GM18868 (cell line): ENCODE results near the gene ECM2.

Experiments
- ATAC-seq: cut with Tn5 transposase; IDR thresholded peaks from one replicate; pipeline ENCODE4 v1.9.1; 2021; ENCODE audit warnings: mild to moderate bottlenecking, moderate library complexity; ENCODE audit not compliant: unreplicated experiment

The ECM2 gene

GRCh38 chr9:92527832-92528521, 7.8 kb downstream of the ECM2 start:
- ATAC-seq: no peak

- ATAC-seq: no peak
These were observed 8.4 kb downstream of the ECM2 start for GRCh38 chr9:92527291-92527828.

DNA sequence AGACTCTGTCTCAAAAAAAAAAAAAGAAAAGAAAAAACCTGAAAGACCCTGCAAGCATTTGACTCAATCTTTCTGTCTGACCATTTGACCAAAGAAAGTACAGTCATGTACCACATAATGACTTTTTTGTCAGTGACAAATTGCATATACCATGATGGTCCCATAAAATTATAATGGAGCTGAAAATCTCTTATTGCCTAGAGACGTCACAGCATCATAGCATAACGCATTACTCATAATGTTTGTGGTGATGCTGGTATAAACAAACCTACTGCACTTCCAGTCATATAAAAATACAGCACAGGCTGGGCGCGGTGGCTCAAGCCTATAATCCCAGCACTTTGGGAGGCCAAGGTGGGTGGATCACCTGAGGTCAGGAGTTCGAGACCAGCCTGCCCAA, 10.5 kb downstream of the ECM2 start:
- no peak for ATAC-seq

DNA sequence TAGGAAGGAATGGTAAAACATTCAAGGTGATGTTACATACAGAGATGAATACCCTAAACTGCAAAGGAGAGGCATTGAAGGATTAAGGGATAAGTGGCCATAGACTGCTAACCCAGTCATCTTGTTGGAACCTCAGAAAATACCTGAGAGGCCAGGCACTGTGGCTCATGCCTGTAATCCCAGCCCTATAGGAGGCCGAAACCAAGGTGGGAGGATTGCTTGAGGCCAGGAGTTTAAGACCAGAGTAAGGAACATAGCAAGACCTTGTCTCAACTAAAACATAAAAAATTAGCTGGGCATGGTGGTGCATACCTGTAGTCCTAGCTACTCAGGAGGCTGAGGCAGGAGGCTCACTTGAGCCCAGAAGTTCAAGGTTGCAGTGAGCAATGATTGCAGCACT, 10.9 kb downstream of the ECM2 start:
- no peak for ATAC-seq

DNA sequence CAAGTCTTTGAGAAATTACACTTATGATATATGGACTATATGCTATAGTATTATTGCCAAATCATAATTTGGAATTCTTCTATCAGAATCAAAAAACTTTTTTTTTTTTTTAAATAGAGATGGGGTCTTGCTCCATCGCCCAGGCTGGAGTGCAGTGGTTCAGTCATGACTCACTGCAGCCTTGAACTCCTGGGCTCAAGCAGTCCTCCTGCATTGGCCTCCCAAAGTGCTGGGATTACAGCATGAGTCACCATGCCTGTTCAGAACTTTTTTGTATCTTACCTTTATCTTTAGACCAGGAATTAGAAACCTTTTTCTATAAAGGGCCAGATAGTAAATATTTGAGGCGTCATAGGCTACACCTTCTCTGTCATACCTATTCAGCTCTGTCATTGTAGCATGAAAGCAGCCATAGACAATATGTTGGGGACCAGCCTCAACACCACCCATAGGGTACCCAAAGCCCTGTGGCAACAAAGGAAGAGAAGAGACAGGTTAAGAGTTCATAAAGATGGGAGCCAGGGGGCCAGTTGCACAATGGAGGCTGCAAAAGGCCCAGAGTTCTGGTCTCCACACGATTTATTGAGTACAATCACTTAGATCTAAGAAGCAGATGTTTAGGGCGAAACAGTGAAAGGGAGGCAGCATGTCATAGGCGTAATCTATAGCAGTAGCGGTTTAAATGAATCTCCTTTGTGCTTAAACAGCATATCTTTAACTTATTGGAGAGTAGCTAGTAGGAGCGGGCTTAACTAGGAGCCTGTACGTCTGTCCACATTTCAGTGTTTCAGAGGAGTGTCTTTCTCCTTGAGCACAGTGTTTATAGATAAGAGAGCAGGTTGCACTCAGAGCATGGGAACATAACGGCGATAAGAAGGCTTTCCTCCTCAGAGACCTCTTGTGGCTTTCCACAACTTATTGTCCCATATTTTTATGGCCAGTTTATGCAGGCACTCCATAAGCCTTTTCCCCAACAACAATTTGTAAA, 12.5 kb downstream of the ECM2 start:
- no peak for ATAC-seq

- ATAC-seq: no peak
These were observed 15.0 kb downstream of the ECM2 start for GRCh38 chr9:92520837-92521236.

GRCh38 chr9:92518199-92518598, 17.6 kb downstream of the ECM2 start:
- ATAC-seq: no peak

- no peak for ATAC-seq
These were observed 18.7 kb downstream of the ECM2 start for GRCh38 chr9:92517046-92517445.

DNA sequence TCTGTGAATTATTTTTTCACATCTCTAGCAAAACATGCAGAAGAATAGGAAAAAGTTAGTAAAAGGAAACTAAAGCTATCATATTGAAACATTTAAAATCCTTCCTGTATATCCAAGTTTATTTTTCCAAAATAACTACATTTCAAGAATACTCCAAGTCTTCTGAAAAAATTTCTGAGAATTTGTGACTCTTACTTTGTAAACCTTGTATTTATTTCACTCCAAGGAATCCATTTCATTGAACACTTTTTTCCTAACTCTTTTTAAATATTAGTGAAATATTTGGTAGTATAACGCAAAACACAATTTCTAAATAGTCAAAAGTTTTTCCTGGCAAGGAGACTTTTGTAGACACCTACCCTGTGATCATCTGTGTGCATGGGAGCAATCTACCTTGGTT, 19.3 kb downstream of the ECM2 start:
- ATAC-seq: no peak

- no peak for ATAC-seq
These were observed 21.2 kb downstream of the ECM2 start for GRCh38 chr9:92514635-92515034.

DNA sequence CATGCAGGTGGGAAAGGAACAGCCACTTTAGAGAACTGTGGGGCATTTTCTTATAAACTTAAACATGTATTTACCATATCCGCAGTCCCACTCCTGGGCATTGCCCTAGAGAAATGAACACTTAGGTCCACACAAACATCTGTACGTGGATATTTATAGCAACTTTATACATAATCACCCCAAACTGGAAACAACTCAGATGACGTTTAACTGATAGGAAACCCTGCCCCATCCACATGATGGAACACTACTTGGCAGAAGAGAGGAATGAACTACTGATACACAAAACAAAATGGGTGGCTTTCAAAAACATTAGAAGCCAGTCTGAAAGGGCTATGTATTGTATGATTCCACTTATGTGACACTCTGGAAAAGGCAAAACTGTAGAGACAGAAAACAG, 22.4 kb downstream of the ECM2 start:
- no peak for ATAC-seq

- ATAC-seq: no peak
These were observed 23.2 kb downstream of the ECM2 start for GRCh38 chr9:92512622-92513021.

GRCh38 chr9:92510747-92511146, 25.0 kb downstream of the ECM2 start:
- ATAC-seq: no peak

GRCh38 chr9:92509050-92509449, 26.7 kb downstream of the ECM2 start:
- ATAC-seq: no peak

GRCh38 chr9:92508018-92508820, 27.6 kb downstream of the ECM2 start:
- no peak for ATAC-seq

- no peak for ATAC-seq
These were observed 28.3 kb downstream of the ECM2 start for GRCh38 chr9:92507496-92507895.

GRCh38 chr9:92507005-92507404, 28.8 kb downstream of the ECM2 start:
- ATAC-seq: no peak

DNA sequence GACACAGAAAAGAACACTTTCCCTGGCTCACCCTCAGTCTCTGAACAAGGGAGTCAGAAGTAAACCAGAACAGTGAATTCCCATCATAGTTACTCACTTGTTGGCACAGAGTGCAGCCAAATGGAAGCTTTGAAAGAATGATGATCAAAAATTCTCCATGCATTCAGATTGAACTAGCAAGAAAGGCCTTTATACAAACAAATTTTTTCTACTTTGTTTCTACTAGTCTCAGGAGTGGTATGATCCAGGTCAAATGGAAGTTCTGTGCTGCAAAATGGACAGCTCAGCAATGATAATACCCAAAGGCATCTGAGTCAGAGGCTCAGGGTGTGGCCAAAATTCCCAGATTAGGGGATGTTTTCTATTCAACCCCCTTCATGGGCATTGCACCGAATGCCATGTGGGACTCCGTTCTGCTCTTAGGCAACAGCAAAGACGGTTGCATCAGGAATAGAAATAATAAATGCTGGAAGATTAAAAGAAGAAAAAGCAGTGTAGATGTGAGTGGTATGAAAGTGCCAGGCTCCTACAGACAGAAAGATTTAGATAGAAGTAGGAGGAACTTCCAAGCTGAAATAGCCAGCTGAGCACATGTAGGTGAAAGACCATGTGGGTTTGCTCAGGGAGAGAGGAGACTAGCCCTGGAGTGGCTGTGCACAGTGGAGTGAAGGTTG, 29.5 kb downstream of the ECM2 start:
- no peak for ATAC-seq

DNA sequence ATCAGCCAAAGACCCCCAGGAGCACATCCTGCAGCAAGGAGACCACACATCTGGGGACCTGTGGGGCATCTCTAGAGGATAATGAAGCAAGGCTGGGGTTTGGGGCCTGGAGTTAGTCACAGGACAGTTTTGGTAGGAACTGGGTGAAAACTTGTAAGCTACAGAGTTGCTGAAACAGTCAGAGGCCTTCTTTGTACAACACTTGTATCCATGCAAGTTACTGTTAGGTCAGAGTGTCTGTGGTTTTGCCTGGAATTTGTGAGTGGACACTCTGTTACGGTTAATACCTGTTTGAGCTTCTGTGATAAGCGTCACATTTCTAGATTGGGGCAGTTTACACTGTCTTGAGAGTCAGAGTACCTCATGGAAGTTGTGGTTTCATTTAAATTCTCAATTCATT, 30.9 kb downstream of the ECM2 start:
- no peak for ATAC-seq

DNA sequence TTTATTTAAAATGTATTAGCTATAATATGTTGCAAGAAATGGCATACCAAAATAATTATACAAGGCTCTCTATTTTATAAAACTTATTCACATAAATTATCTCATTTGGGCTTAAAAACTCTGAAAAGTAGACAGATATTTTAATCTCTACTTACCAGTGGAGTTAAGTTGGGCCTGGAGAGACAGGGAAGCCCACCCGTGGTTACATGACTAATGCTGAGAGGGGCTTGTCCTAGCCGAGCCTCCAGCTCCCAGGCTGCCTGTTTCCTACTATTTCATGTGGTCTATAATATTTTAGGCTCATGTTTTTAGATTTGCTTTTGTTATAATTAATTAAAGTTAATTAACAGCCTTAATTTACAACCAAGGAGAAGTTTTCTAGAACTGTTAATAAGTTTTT, 32.6 kb downstream of the ECM2 start:
- no peak for ATAC-seq
